Motor neuron (in vitro differentiated cells): Measurements from ENCODE around the gene C5orf22. TPM values are rescaled to one million over a fixed set of nuclear protein-coding genes. Genes with fewer than 3 reads are reported as not detected.
A peak's percentile ranks its signal among the peaks of the same experiment; 100 is the strongest.
"Not testable (repeated sequence)": the region's sequence is repeated elsewhere in the genome, so short reads cannot be mapped to it uniquely, and the experiment has no call there.

Experiments used
- ATAC-seq, 8 experiments: fragments of 200-7000 bp; cut with Tn5 transposase; replicated peaks in 6 of 8; 2 replicates each; pipeline ENCODE4 v1.8.0; 2021; ENCODE audit warnings: mild to moderate bottlenecking in 8 of 8, moderate library complexity in 8 of 8
- H3K27ac ChIP-seq, 2 donors: fragments of 250-450 bp; sonication (Bioruptor Pico); 2 replicates each; pipeline ENCODE4 v1.9.0; 2021; ENCODE audit warnings: antibody characterized with exemption in 2 of 2, mild to moderate bottlenecking in 2 of 2, moderate library complexity in 1 of 2
- H3K4me1 ChIP-seq, 2 donors: fragments of 250-450 bp; sonication (Bioruptor Pico); replicated peaks in 1 of 2; 2 replicates each; pipeline ENCODE4 v1.6.1; 2021; ENCODE audit warnings: antibody characterized with exemption in 2 of 2, mild to moderate bottlenecking in 2 of 2, moderate library complexity in 1 of 2
- H3K4me3 ChIP-seq, 5 donors: fragments of 250-450 bp; sonication (Bioruptor Pico); 2 replicates each; pipeline ENCODE4 v1.9.0; 2021; ENCODE audit warnings: antibody characterized with exemption in 5 of 5, mild to moderate bottlenecking in 5 of 5, moderate library complexity in 4 of 5
- WGBS, 10 experiments: fragments of 450-650 bp; shearing (Covaris generic); methylation state at CpG; one replicate each; pipeline ENCODE4 v1.0.0; 2022; 5-methylcytosine and 5-hydroxymethylcytosine counted together
- in situ Hi-C, 9 experiments: fragments of 400-800 bp; cut with MboI; loops; one replicate each; pipeline ENCODE4 v1.15.0; 2021; ENCODE audit warnings: low sequenced_read_pairs in 9 of 9, low pct_unique_long_range_greater_than_20kb in 2 of 9; ENCODE audit not compliant: unreplicated experiment in 9 of 9
- total RNA-seq, 8 experiments: library from RNA; unstranded; fragments of 300-600 nt; gene quantifications; 2 replicates each; pipeline versions ENCODE4 v1.2.3 to v1.2.4, GENCODE V29; 2022

Gene C5orf22
- total RNA-seq, 8 experiments from 2014 or later = 16.9 to 38.3 (median 29.4) TPM

DNA sequence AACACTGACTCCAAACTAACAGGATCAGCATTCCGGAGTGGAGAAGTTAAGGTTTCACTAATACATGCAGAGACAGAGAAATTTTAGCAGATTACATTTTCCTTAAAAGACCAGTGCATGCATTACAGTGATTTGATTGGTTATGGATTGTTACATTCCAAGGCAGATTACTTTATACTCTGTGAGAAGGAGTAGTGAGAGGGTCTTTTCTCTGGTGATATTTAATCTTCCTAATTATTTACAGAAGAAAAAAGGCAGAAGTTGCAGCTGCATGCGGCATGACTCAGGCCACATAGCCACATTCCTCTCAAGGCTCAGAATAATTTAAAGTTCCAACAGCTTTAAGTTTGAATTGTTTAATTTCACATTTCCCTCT, 53.8 kb downstream of the C5orf22 start:
- ATAC-seq = peak in 2 of 8 experiments; percentile 35 to 39
- Histone ChIP-seq H3K4me1 (no peaks in the 10 kb centered on the region), H3K4me3 (no peak overlapping the region), H3K27ac (no peak overlapping the region)
- in situ Hi-C loops = loop anchor here in 7 of 9 experiments (10.0 to 25.0 kb wide), 3 partner anchors 226 to 501 kb away; no protein-coding TSS in a partner anchor
- WGBS, 10 experiments = 38 to 100% (median 98%) methylated on average over 1 to 2 of the region's 2 CpGs

DNA sequence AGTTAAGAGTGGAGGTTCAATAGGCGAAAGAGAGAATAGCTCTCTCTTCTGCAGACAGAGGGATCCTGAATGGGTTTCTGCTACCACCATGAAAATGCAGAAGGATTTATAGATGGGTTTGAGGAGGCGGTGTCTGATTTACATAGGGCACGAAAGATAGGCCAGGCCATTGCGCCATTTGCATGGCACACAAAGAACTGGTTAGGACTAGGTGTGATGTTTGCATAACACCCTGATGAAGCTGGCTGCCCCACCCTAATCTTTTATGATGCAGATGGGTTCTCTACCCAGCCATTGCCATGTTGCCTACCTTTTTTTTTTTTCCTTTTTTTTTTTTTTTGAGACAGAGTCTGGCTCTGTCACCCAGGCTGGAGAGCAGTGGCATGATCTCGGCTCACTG, 55.4 kb downstream of the C5orf22 start:
- Histone ChIP-seq H3K4me1 (no peaks in the 10 kb centered on the region), H3K4me3 (no peak overlapping the region), H3K27ac (no peak overlapping the region)
- no peak for ATAC-seq
- 80 to 100% (median 100%) methylated on average over 1 to 4 of the region's 5 CpGs; no CpG with 5 or more reads in 3 of the 10 experiments for WGBS, 10 experiments
- in situ Hi-C loops = loop anchor here in 7 of 9 experiments (10.0 to 25.0 kb wide), 3 partner anchors 225 to 500 kb away; no protein-coding TSS in a partner anchor

DNA sequence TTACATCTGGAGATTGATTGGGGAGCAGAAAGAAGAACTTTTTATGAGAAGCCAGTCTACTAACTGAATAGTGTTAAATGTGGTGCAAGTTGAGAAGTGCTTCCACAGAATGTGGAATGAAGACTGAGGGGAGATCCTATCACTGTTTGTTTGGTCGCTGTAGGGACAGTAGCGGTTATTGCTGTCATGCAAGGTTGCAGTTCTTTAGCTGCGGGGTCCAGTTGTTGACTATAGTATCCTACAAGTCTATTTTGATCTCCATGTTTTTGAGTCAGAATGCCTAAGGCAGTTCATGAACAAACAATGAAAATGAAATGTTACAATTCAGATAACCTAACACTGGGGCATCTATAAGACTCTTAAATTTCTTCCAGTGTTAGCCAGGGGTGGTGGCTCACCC, 61.6 kb downstream of the C5orf22 start:
- H3K4me1 ChIP-seq = no peaks in the 10 kb centered on the region
- in situ Hi-C loops = loop anchor here in 7 of 9 experiments (25.0 kb wide), 2 partner anchors 219 to 494 kb away; no protein-coding TSS in a partner anchor
- no peak overlapping the region for H3K27ac ChIP-seq
- no peak for ATAC-seq
- 33 to 100% (median 96%) methylated on average over 1 to 3 of the region's 3 CpGs; no CpG with 5 or more reads in 5 of the 10 experiments for WGBS, 10 experiments
- no peak overlapping the region for H3K4me3 ChIP-seq

DNA sequence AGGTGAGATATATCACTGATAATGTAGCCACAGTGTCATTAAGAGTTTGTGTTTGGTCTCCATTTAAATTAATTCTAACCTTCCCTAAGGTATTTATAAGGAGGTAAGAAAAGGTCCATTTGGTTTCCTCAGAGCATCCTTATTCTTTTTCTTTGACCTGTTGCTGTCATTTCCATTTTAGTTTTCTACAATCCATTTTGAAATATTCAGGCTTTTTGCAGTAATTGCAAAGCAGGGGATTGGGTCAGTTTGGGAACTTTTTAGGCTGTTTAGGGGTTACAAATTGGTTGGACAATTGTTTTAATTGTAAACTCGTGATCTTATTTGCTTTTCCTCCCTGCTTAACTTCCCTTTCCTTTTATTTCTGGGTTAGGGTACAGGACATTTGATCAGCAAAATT, 64.3 kb downstream of the C5orf22 start:
- no peak for ATAC-seq
- in situ Hi-C loops = loop anchor here in 7 of 9 experiments (25.0 kb wide), 2 partner anchors 216 to 491 kb away; no protein-coding TSS in a partner anchor
- no peak overlapping the region for H3K4me3 ChIP-seq
- no peak overlapping the region for H3K27ac ChIP-seq
- 14 to 89% (median 41%) methylated on average over 1 of the region's 1 CpG for WGBS, 10 experiments
- no peaks in the 10 kb centered on the region for H3K4me1 ChIP-seq

DNA sequence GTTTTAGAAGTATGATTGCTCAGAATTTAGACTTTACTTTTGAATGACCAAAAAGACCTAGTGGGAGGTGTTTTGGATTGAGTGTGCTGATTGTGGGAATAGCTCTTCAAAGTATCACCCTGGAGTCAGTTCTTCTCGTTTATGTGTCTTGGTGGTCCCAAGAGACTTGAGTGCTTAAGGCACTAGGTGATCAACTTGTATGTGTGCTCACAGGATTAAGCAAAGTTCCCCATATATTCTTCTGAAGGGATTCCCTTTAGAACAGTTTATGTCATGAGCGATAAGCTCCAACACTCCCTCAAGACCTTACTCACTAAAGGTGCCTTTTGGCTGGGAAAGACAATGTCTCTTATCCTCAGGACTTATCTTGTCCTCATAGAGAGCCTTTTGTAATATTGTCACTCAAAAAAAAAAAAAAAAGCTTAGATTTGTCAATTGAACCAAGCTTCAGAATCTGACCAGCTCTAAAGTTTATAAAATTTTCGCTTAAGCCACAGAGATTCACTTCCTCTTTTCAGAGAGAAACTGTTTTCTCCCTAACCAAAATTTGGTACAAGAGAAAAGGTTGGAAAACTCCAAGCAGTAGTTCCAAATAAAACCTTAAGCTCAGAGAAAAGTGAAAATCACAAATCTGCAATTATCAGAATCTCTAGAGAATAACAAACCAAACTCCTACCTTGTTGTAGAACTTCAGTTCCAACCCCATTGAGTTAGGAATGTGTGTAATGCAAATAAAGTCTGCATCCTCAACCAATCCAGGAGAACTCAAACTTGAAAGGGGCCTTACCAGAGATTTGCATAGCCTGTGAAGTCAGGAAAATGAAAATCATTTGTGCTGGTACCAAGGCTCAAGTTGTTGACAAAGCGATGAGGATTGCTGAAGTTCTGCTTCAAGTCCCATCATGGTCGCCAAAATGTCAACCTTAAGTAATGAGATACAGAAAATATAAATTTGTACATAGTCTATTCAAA, 66.8 kb downstream of the C5orf22 start:
- H3K27ac ChIP-seq = no peak overlapping the region
- H3K4me1 ChIP-seq = no peaks in the 10 kb centered on the region
- ATAC-seq = no peak
- no peak overlapping the region for H3K4me3 ChIP-seq
- in situ Hi-C loops = loop anchor here in 7 of 9 experiments (25.0 kb wide), 2 partner anchors 213 to 488 kb away; no protein-coding TSS in a partner anchor
- WGBS, 10 experiments = 9 to 100% (median 79%) methylated on average over 2 to 5 of the region's 5 CpGs; no CpG with 5 or more reads in 1 of the 10 experiments

DNA sequence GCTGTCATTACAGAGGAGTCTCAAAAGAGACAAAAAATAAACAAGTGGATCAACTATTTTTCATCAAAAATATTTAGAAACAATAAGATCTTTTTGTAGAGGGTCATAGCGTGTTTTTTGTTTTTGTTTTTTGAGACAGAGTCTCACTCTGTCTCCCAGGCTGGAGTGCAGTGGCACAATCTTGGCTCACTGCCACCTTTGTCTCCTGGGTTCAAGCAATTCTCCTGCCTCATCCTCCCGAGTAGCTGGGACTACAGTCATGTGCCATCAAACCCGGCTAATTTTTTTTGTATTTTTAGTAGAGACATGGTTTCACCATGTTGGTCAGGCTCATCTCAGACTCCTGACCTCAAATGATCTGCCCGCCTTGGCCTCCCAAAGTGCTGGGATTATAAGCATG, 70.2 kb downstream of the C5orf22 start:
- H3K27ac ChIP-seq, H3K4me3 ChIP-seq, in situ Hi-C loops, ATAC-seq, H3K4me1 ChIP-seq: not testable (repeated sequence)
- WGBS, 10 experiments = 10 to 91% (median 67%) methylated on average over 1 to 4 of the region's 4 CpGs; no CpG with 5 or more reads in 2 of the 10 experiments

DNA sequence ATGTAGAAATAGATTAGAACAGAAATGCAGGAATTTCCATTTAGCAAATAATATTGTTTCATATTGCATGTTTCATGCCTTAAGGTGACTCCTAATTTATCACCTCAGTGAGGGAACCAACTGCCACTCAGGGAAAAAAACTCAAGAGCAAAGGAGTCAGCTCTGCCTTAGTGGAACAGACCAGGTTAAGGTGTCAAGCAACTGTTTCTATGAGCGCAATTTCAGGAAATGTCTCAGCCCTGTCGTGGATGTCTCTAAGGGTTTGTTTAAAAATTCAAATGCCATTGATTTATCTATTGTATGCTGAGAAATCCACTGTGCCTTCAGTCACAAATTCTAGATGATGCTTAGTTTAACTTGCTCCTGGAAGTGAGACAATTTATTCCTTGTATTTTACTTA, 72.1 kb downstream of the C5orf22 start:
- no peak for ATAC-seq
- Histone ChIP-seq H3K4me3 (no peak overlapping the region), H3K27ac (no peak overlapping the region)

DNA sequence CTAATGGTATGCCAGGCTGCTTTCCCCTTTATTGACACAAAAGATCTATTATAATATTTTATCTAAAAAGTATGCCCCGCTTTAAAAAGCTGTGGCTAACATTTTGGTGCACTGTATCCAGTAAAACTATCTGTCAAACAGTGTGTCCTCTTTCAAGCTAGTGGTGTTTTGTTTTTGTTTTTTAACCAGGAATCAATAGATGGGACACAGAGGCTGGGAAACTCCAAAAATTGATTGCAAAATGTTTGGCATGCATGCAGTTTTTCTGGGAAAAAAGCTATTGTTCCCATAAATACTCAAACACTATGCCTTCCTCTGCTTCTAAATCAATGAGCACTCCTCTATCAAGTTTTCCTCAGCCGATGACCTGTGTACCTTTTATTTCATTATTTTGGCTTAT, 72.5 kb downstream of the C5orf22 start:
- in situ Hi-C loops = no loop called here
- Histone ChIP-seq H3K4me3 (no peak overlapping the region), H3K27ac (no peak overlapping the region), H3K4me1 (no peaks in the 10 kb centered on the region)
- WGBS, 10 experiments = 0 to 100% (median 70%) methylated on average over 1 to 2 of the region's 2 CpGs; no CpG with 5 or more reads in 1 of the 10 experiments
- ATAC-seq = no peak

More for the DNA sequence above, 72.1 kb downstream of the C5orf22 start:
- WGBS, 10 experiments = 43 to 86% (median 73%) methylated on average over 1 to 2 of the region's 2 CpGs; no CpG with 5 or more reads in 4 of the 10 experiments
- no peaks in the 10 kb centered on the region for H3K4me1 ChIP-seq
- in situ Hi-C loops = no loop called here

Other genes with a start within 250 kb of the C5orf22 start
- gene DROSHA, start 208 bp upstream of the C5orf22 start, total RNA-seq = 100 to 1,000 TPM in 1 of 8 experiments, 10 to 100 TPM in 7; 32.7 to 106 (median 49.9) TPM
- gene PDZD2, start 106.8 kb downstream of the C5orf22 start, total RNA-seq = 1 to 10 TPM; 1.6 to 6.9 (median 3.2) TPM